Peyer's patch (tissue), 4 donors: Measurements from ENCODE around the gene INPP5A. TPM values are rescaled to one million over a fixed set of nuclear protein-coding genes. Genes with fewer than 3 reads are reported as not detected.

Experiments
- DNase-seq, 3 donors: peaks; one replicate each; pipeline ENCODE4 v3.0.0-alpha.2; 2017 to 2019
- H3K27ac ChIP-seq, 4 donors: fragments of 200-600 bp; sonication (generic); one replicate each; pipeline ENCODE4 v1.5.1; 2016 to 2019
- H3K27me3 ChIP-seq, 2 donors: fragments of 200-600 bp; sonication (generic); one replicate each; pipeline ENCODE4 v1.5.1; 2019
- H3K36me3 ChIP-seq, 3 donors: fragments of 200-600 bp; sonication (generic); one replicate each; pipeline ENCODE4 v1.5.1; 2016 to 2019
- H3K4me1 ChIP-seq, 4 donors: fragments of 200-600 bp; sonication (generic); one replicate each; pipeline ENCODE4 v1.5.1; 2016 to 2019
- H3K4me3 ChIP-seq, 4 donors: fragments of 200-600 bp; sonication (generic); 1 replicate in 3 of 4; 2 replicates in 1 of 4; pipeline ENCODE4 v1.5.1; 2016 to 2019; ENCODE audit warnings: mild to moderate bottlenecking in 1 of 4
- H3K9me3 ChIP-seq, 4 donors: fragments of 200-600 bp; sonication (generic); one replicate each; pipeline ENCODE4 v1.5.1; 2016 to 2019; ENCODE audit warnings: mild to moderate bottlenecking in 1 of 4
- POLR2A ChIP-seq, 2 donors: fragments of 450-650 bp; IDR thresholded peaks; one replicate each; pipeline ENCODE4 v1.5.1; 2017; ENCODE audit warnings: antibody characterized with exemption in 2 of 2, mild to moderate bottlenecking in 2 of 2, moderate library complexity in 2 of 2
- total RNA-seq, 4 donors: library from RNA; depleted of rRNA; stranded (reverse); fragments of >200 nt; gene quantifications; one replicate each; pipeline ENCODE4 v1.1.0, GENCODE V29; 2016
- TF ChIP-seq, protein P1 (sequence below), 6 experiments: fragments of 450-650 bp in 4 of 6; fragments of 200-600 bp in 2 of 6; sonication (generic) in 1 of 6; IDR thresholded peaks; one replicate each; pipeline ENCODE4 v1.5.1; 2017 to 2019; ENCODE audit warnings: antibody characterized with exemption in 6 of 6, mild to moderate bottlenecking in 3 of 6, moderate library complexity in 1 of 6

Gene INPP5A
- total RNA-seq, 4 donors from 2014 or later: 33.8 to 76.4 (median 38.1) TPM

DNA sequence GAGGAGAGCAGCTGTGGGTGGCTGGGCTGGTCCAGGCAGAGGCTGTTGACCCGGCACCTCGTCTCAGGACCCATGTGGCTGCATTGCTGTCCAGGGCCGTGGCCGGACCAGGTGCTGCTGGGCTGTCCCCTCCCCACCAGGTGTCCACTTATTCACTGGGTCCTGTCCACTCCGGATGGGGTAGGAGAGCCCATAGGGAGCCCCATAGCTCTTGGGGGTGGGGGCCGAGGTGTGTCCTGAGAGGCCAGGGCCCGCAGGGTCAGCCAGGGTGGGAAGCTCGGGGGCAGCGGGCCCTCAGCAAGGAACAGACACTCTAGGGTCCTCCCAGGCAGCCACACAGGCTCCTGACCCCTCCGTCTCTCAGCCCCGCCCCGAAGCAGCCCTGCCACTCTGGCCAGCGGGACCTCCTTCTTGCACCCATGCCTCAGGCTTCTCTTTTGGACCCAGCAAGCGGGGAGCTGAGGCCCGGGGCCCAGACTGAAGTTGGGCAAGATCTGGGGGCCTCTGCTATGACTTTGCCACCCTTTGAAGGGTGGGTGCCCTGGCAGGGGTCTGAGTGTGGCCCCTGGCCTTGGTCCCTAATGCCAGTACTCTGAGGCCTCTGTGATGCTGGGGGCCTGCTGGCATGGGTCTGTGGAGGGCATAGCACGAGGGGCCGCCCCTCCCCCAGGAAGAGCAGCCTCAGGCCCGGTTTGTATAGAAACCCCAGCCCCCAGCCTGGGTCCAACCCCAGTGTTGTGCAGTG is 162.0 kb downstream of the INPP5A start:
- Histone ChIP-seq H3K9me3 (peaks cover 0 to 8% (median 0%) of the 10 kb centered on the region in 4 donors), H3K27me3 (no peaks in the 10 kb centered on the region), H3K36me3 (peaks cover 0 to 17% (median 0%) of the 10 kb centered on the region in 3 donors), H3K4me3 (no peak overlapping the region), H3K4me1 (peaks cover 0 to 11% (median 0%) of the 10 kb centered on the region in 4 donors), H3K27ac (no peak overlapping the region)
- peak in 2 of 3 donors; percentile 29 to 36 for DNase-seq
- TF ChIP-seq, protein P1, sequence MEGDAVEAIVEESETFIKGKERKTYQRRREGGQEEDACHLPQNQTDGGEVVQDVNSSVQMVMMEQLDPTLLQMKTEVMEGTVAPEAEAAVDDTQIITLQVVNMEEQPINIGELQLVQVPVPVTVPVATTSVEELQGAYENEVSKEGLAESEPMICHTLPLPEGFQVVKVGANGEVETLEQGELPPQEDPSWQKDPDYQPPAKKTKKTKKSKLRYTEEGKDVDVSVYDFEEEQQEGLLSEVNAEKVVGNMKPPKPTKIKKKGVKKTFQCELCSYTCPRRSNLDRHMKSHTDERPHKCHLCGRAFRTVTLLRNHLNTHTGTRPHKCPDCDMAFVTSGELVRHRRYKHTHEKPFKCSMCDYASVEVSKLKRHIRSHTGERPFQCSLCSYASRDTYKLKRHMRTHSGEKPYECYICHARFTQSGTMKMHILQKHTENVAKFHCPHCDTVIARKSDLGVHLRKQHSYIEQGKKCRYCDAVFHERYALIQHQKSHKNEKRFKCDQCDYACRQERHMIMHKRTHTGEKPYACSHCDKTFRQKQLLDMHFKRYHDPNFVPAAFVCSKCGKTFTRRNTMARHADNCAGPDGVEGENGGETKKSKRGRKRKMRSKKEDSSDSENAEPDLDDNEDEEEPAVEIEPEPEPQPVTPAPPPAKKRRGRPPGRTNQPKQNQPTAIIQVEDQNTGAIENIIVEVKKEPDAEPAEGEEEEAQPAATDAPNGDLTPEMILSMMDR (IDR thresholded peaks at IDR 0.05): no peak

DNA sequence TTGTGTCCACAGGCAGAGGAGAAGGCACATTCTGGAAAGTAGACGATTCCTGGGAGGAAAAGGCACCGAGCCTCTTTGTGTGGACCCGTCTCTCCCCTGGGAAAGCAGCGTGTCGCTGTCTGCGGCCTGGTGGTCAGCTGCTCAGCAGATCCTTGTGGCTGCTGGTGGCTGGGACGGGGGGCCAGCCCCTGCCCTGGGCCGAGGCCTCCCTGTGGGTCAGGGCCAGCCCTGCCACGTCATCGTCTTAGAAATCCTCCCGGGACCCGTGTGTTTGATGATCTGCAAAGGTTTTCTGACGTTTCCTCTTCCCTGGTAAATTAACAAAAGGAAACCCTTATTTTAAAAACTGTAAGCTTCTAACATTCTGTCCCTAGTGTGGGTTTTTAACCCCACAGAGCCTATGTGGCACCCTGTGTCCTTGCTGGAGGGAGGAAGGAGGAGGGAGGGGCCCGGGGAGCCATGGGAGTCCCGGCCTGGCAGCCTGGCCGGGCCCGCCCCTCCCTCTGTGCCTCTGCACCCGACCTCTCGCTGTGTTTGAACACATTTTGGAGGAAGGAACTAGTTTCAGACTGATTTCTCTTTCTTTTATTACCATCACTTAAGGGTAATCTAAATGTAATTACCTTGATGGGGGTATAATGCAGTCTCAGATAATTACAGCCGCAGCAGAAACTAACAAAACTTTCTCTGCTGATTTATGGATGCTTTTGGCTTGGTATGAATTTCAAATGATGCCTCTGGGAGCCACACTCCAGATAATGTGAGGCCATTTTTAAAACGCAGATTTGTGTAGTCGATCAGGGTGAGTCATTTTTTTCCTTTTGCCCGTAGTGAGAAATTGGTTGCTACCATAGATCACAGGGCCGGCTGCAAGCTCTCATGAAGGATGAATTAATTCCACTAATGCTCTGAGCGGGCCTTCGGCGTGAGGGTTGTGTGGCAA is 162.8 kb downstream of the INPP5A start:
- Histone ChIP-seq H3K4me3 (no peak overlapping the region), H3K27ac (peak overlapping the region in 1 of 4 donors; percentile 43), H3K4me1 (peaks cover 0 to 11% (median 0%) of the 10 kb centered on the region in 4 donors), H3K9me3 (peaks cover 0 to 4% (median under 1%) of the 10 kb centered on the region in 4 donors), H3K27me3 (no peaks in the 10 kb centered on the region), H3K36me3 (peaks cover 0 to 22% (median 0%) of the 10 kb centered on the region in 3 donors)
- peak in 2 of 3 donors; percentile 46 to 53 for DNase-seq
- TF ChIP-seq, protein P1 (IDR thresholded peaks at IDR 0.05): no peak
- no peak for TF ChIP-seq POLR2A (IDR thresholded peaks at IDR 0.05)

DNA sequence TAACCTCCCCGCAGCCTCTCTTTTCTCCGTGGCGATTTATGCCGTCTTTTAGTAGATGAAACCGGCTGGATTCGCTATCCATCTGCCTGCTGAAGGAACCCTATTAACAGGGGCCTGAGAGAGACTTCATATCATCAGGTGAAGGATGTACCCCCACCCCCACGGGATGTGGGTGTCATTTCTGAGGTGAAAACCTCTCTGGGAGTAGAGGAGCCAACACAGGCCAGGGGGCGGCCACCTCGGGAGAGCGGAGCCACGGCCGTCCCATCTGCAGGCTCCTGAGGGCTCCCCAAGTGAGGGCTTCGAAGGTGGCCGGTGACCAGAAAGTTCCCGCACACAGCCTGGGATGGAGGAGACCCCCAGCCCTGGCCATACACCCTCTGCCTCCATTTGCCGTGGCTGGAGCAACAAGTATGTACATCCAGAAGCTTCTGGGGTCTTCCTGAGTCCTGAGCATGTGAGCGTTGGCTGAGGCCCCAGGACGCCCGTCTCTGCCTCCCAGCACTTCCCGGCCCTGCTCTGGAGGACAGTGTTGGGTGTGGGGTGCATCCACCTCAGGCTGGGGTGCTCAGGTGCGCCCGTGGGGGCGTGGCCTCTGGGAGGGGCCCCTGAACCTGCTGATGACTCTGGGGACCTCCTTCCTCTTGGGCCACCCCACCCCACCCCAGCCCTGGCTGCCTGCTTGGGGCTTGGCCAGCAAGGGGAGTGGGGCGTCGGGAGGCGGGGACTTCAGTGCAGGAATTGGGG is 163.7 kb downstream of the INPP5A start:
- no peak overlapping the region for H3K4me3 ChIP-seq
- peak in 1 of 3 donors; percentile 42 for DNase-seq
- H3K36me3 ChIP-seq: peaks cover 0 to 30% (median 0%) of the 10 kb centered on the region in 3 donors
- peaks cover 0 to 11% (median 0%) of the 10 kb centered on the region in 4 donors for H3K4me1 ChIP-seq
- H3K27ac ChIP-seq: peak overlapping the region in 1 of 4 donors; percentile 18
- no peaks in the 10 kb centered on the region for H3K27me3 ChIP-seq
- TF ChIP-seq POLR2A (IDR thresholded peaks at IDR 0.05): no peak
- TF ChIP-seq, protein P1 (IDR thresholded peaks at IDR 0.05): no peak
- peaks cover 0 to 7% (median 0%) of the 10 kb centered on the region in 4 donors for H3K9me3 ChIP-seq

DNA sequence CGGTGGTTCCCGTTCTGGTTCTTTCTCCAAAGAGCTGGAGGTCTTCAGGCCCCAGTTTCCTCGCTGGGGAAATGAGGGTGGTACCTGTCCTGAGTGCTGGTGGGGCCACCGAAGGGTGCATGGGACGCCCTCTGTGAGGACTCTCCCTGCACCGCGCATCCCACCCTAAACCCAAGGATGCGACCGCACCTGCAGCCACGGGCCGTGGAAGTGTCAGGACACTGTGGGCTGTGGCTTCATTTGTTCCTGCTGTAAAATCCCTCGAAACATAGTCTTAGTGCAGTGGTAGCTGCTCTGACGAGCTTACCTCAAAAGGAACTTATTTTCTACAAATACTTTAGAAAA is 164.2 kb downstream of the INPP5A start:
- no peaks in the 10 kb centered on the region for H3K27me3 ChIP-seq
- H3K27ac ChIP-seq: no peak overlapping the region
- no peak for TF ChIP-seq POLR2A (IDR thresholded peaks at IDR 0.05)
- H3K4me3 ChIP-seq: no peak overlapping the region
- peaks cover 0 to 7% (median 0%) of the 10 kb centered on the region in 4 donors for H3K9me3 ChIP-seq
- DNase-seq: no peak
- peaks cover 0 to 33% (median 0%) of the 10 kb centered on the region in 3 donors for H3K36me3 ChIP-seq
- H3K4me1 ChIP-seq: peaks cover 0 to 11% (median 0%) of the 10 kb centered on the region in 4 donors

DNA sequence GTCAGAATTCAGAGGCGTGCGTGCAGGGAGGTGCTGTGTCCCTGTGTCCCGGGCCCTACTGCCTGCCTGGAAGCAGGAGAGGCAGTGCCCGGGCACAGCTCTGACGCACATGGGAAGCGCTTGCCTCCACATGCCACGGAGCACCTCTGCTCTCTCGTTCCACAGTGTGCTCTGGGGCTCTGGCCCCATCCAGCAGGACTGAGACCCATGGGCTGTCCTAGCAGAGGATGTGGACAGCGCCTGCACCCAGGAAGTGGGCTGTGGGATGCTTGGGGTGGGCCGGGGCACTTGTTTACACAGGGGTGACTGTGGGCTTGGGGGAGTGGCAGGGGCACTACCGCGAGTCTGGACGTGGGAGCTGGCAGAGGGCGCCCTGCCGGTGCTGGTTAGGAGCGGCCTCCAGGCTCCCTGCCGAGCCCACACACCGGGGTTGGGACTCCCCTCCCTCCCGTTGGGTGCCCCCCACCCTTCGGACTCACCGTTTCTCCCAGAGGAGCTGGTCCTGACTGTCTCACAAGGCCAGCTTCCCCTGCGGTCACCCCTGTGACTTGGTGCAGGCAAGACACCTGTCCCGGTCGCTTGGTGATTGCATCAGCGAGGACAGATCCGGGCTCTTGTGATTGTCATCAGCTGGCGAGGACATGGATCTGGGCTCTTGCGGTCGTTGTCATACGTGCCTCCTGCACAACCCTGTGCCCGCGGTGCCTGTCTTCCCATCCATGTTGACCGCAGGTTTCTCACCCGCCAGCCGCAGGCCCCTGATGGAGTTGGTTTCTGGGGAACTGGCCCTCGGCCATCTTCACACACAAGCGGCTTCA is 165.2 kb downstream of the INPP5A start:
- no peak overlapping the region for H3K4me3 ChIP-seq
- H3K36me3 ChIP-seq: peaks cover 0 to 33% (median 0%) of the 10 kb centered on the region in 3 donors
- H3K4me1 ChIP-seq: peaks cover 0 to 16% (median 0%) of the 10 kb centered on the region in 4 donors
- TF ChIP-seq, protein P1 (IDR thresholded peaks at IDR 0.05): no peak
- no peak for TF ChIP-seq POLR2A (IDR thresholded peaks at IDR 0.05)
- peak in 1 of 3 donors; percentile 45 for DNase-seq
- H3K9me3 ChIP-seq: peaks cover 0 to 7% (median 0%) of the 10 kb centered on the region in 4 donors
- H3K27ac ChIP-seq: no peak overlapping the region
- H3K27me3 ChIP-seq: no peaks in the 10 kb centered on the region
